GM18861 (cell line): Measurements from ENCODE around the gene CCP110.
A peak's percentile ranks its signal among the peaks of the same experiment; 100 is the strongest.

Experiments used
- ATAC-seq: cut with Tn5 transposase; IDR thresholded peaks from one replicate; pipeline ENCODE4 v1.9.1; 2021; ENCODE audit not compliant: unreplicated experiment

The CCP110 gene

DNA sequence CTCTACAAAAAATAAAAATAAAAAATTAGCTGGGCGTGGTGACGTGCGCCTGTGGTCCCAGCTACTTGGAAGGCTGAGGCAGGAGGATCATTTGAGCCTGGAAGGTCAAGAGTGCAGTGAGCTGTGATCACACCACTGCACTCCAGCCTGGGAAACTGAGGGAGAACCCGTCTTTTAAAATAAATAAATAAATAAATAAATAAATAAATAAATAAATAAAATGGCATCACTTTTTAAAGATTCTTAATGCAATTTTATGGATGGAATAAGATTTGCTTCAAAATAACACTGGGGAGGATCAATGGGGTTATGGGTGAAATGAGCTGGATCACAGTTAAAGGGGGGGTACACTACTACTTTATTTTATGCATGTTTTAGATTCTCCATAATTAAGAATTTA, 16.8 kb upstream of the CCP110 start:
- no peak for ATAC-seq

DNA sequence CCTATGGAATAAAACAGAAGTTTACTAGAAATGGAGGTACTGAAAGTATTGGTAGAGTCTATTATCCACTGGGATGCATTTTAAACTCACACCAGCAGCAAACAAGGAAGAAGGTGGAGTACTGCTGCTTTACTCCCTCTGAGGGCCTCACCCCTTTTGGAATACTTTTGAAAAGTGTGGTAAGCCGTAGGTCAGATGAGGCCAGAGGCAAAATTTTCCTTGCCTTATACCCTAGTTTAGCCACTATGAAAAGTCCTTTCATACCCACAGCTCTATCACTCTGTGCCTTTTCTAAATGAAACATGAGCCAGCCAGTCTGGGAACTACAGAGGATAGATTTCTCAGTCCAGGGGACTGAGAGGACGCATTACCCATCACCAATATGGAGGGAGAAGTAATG, 15.9 kb upstream of the CCP110 start:
- ATAC-seq: no peak

DNA sequence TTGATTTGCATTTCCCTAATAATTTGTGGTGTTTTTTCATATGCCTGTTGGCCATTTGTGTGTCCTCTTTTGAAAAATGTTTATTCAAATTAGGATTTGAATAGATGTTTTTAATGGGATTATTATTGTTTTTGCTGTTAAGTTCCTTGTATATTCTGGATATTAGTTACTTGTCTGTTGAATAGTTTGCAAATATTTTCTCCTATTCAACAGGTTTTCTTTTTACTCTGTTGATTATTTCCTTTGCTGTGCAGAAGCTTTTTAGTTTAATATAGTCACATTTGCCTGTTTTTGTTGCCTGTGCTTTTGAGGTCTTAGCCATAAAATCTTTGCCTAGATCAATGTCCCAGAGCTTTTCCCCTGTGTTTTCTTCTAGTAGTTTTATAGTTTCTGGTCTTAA, 11.4 kb upstream of the CCP110 start:
- ATAC-seq: no peak

DNA sequence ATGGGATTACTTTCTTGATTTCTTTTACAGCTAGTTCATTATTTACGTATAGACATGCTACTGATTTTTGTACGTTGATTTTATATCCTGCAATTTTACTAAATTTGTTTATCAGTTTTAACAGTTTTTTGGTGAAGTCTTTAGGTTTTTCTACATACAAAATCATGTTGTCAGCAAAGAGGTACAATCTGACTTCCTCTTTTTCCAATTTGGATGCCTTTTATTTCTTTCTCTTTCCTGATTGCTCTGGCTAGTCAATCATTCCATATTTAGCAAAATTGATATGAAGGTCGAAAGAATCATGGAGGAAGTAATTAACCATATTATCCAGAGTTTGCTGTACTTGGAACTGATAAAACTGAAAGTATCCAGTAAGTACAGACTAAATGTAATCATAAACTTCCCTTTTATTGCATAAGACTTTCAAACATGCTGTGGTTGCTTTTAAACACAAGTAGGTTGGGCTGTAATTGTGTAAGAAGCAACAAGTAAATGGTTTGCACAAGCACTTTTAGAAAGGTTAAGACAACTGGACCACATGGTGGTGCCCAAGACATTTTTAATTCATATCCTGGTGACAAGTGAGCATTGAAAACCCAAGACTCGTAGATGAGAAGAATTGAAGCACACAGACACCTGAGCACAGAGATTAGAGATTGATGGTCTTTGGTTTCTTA, 10.2 kb upstream of the CCP110 start:
- ATAC-seq: no peak

DNA sequence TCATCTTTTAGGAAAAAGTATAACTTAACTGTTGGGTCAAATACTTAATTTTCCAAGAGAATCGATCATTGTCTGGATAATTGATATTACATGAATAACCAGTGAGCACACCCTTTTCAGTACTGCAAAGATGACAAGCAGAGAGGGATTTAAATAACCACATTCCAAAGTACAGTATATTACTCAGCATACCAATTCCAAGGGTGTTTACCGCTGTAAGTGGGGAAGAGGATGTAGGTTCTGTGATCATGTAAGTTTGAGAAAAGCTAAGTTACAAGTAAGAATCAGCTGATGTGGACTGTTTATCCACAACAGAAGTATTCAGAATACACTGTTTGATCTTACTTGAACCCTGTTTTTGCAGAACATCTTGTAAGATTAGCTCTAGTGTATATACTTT, 8.0 kb upstream of the CCP110 start:
- no peak for ATAC-seq

DNA sequence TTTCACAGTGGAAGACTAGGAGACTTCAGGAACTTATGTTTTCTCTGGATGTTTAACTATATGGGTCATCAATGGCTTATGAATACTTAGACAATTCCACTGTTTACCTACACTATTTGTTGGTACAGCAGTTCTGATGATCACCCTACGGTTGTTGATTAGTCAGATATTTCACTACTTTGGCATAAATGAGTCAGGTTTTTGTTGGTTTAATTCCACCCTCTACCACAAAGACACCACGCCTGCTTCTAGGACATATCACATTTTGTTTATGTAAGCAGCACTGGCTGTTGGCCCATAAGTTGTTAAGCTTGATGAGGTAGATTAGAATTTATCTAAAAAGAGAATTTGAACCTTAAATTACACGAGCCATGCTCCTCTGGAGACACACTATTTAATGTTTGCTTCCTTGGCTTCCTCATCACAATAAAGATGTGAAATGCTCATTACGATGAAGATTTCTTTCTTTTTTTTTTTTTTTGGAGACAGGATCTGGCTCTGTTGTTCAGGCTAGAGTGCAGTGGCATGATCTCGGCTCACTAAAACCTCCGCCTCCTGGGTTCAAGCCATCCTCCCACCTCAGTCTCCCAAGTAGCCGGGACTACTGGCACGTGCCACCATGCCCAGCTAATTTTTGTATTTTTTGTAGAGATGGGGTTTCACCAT, 6.2 kb upstream of the CCP110 start:
- ATAC-seq: no peak

DNA sequence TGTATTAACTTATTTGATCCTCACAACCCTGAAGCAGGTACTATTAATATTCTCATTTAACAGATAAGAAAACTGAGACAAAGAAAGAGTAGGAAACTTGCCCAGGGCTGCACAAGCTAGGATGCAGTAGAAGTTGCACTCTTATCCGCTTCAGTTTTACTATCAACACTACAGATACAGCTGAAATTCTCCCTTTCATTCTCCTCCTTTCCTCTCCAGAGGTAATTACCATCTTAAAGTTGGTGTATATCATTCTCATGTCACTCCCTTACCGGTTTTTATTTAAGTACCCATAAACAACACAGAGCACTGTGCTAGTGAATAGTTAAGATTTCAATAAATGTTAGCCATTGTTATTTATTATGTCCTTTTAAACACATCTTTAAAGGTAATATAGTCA, 5.4 kb upstream of the CCP110 start:
- no peak for ATAC-seq

DNA sequence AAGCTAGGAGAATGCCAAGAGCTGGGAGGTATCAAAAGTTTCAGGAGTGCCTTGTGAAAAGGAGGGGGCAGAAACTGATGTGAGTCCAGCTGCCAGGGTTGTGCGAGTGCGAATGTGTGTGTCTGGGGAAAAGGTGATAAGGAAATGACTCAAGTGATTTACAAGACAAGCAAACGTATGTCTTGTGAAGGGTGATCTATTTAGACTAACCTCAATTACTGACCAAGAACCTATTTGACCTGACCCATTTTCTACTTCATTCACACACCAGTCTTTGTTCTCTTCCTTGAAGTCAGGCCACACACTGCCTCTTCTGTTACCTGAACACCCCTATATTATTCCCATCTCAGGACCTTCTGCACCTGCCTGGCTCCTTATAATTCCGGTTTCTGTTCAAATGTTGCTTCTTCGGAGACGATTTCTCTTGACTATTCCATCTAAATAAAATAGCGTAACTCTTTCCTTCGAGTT, 2.8 kb upstream of the CCP110 start:
- ATAC-seq: no peak

DNA sequence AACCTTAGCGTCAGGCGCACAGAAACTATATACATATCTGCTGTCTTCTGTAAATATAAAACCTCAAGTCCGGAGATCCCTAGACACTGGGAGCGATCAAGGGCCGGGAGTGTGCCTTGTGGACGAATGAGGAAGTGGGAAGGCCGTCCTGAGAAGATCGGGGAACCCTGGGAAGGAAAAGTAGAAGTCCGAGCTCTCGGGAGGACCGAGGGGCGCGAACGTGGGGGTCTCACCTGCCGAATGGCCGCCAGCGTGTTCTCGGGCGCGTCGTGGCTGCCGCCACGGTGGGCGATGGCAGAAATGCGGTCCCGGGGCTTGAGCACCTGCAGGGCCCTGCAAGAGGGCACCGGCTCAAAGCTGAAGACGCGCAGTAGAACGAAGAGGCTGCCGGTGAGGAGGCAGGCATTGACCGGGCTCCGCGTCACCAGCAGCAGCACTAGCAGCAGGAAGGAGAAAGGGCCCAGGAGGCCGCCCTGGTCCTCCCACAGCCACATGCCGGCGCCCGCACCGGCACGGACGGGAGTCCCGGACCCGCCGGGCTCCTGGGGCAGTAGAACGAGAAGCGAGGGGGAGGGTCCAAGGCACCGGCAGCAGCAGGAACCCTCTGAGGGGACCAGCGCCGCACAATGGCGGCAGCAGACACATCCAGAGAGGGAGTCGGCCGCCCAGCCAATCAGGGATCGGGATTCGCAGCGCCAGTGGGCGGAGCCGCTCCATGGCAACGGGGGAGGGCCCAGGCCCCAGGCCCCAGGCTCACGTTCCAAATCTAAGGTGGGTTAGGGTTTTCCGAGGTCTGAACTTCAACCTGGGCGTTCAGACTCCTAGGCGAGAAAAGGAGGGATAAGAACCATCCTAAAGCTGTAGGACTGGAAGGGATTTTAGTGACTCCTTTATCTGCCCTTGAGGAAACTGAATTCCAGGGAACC, 2.0 kb upstream of the CCP110 start, which contains the start of gene GDE1:
GDE1 (minus strand) TSS at position 628 of the 926 bp plus-strand sequence; CDS start at position 494, 134 bp downstream.
- peak; percentile 61 for ATAC-seq

DNA sequence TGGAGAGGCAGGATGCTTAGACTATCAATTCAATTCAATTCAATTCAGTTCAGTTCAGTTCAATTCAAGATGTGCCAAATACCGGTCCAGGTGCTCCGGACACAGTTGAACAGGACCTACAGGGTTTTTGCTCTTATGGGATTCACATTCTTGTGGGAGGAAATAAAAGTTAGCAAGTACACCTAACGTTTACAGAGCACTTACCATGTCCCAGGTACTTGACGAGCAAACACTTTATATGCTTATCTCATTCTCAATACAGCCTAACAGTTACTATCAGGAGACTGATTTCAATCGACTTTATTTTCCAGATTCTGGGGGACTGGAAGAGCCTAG, 1.4 kb upstream of the CCP110 start:
- ATAC-seq: no peak

DNA sequence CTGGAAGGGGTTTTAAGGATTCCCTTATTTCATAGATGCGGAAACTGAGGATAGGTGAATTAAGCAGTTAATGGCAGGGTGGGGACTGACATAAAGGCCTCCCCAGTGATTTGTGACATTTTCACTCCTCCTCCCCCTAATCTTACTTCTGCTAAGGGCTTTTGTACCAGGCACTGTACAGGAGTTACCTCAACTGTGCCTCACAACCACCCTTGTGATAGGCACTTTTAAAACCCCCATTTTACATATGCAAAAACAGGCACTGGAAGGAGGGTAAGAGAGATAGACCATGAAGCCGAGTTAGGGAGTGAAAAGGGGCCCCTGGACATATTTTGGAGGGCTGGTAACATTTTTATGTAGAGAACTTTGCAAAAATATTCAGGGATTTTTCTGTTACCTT, 982 bp upstream of the CCP110 start:
- no peak for ATAC-seq

DNA sequence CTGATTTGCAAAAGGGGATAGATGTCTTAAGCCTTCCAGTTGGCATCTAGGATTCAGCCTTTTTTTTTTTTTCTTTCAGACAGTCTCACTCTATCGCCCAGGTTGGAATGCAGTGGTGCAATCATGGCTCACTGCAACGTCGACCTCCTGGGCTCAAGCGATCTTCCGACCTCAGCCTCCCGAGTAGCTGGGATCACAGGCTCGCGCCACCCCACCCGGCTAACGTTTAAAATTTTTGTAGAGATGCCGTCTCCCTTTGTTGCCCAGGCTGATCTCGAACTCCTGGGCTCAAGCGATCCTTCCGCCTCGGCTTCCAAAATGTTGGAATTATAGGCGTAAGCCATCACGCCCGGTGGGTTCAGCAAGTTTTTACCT, 571 bp upstream of the CCP110 start:
- ATAC-seq: no peak

DNA sequence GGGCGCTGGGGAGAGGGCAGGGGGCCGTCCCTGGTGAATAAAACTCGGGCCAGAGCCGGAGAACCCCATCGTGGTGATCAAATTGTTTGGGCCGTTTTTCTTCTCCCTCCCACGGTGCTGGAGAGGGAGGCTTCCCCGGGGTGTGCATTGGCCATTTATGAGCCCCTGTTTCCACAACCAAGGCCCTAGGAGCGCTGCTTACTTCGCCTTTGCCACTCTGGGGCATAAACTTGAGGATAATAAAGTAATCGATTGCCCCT, 544 bp downstream of the CCP110 start:
- ATAC-seq: no peak

DNA sequence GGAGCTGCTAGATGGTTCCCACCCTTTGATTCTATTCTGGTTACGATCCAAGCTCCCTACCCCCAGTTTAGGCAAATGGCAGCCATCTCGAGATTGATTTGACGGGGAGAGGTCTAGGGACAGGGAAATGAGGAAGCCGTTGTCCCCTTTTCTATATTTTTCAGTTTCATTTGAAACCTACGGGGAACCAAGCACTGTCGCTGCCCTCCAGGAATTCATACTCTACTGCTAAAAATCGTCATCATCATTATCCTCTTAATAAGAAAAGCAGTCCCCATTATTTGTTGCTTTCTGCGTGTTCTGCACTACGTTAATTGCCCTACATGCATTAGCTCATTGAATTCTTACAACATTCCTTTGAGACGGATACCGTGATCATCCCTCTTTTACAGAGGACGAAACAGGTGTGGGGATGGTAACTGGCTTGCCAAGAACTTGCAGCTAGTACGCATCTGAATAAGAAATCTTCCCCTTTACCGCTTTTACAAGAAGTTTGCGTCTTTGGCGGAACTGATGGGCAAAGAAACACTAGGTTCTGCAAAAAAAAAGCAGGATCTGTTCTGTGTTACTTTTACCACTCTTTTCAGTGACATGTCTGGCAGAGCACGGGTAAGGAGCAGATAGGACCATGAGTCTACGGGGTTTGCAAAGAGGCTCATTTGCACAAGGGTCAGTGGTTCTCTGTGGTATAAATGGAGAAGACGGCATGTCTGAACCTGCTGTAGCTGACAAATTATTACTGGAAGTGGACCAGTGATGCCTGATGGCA, 1.1 kb downstream of the CCP110 start:
- no peak for ATAC-seq

DNA sequence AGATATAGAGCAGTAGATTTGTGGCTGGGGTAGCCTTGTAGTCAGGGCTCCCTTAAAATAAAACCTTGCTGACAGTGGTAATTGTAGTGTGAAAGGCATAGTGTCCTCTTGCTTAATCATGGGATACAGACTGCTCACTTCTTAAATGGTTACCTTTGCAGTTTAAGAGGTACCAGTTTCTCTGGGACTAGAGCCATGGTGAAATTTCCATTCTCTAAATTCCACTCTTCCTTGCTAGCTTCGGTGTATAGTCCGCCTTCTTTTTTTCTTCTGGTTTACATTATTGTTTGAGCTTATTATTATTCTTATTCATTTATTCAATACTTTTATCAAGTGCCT, 1.6 kb downstream of the CCP110 start:
- no peak for ATAC-seq

DNA sequence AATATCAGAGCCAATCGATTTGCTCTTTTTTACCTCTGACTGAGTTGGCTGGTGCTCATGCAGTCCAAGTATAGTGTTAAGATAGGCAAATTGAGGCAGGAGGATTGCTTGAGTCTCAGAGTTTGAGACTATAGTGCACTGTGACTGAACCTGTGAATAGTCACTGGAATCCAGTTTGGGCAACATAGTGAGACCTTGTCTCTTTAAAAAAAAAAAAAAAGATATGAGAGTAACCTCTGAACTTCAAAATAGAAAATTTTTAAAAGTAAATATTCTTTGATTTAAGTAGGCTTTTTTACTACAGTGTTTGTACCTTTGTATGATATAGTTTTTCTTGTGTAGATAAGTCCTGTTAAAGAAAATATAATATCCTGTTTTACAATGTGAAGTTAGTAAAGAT, 3.4 kb downstream of the CCP110 start:
- no peak for ATAC-seq

DNA sequence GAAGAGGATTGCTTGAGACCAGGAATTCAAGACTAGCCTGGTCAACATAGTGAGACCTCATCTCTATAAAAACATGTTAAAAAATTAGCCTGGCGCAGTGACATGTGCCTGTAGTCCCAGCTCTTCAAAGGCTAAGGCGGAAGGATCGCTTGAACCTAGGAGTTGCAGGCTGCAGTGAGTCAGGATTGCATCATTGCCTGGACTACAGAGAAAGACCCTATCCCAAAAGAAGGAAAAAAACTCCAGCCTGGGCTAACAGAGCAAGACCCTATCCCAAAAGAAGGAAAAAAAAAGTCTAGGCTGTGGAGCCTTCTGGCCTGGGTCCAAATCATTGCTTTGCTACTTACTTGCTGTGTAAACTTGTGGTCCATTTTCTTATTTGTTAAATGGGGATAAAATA, 4.9 kb downstream of the CCP110 start:
- no peak for ATAC-seq

DNA sequence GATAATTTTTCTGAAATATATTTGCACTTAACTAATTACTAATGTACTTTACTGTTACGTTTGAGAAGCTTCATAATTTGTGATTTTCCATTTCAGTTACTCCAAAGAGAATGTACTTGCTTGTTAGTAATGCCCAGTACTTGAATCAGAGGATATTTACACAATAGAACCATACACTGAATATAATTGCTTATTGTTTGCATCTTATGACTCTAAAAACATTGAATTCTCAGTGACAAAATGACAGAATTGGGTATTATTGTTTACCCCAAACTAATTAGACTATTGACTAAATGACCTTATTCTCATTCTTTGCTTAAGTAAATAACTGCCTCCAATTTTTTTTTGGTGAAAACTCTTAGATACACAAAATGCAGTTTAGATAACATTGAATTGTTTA, 8.9 kb downstream of the CCP110 start:
- no peak for ATAC-seq

DNA sequence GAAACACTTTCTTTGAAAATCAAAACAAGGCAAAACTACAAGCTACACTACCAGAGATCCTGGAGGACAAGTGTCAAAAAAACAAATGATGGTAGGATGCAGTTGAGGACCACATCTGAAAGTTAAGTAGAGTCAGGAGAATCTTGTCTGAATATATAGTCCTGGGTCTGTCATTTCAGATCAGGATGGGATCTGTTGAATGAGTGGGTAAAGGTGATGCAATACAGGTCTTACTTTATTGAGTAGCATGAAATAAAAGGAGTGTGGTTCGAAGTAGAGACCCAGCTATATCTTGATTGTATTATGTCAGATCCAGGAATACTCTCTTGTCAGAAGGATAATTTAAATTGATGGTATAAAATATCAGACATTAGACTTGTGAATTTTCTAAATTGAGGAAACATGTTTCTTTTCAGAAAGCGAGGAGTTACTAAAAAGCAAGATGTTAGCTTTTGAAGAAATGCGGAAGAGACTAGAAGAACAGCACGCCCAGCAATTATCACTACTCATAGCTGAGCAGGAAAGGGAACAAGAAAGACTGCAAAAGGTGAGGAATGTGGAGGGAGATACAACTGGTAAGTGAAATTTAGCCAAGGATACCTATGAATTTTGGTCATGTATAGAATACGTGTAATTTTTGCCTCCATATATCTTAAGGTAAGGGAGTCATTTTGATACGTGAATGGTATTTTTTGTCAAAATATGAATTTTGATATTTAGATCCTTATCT, 16.7 kb downstream of the CCP110 start:
- ATAC-seq: no peak

DNA sequence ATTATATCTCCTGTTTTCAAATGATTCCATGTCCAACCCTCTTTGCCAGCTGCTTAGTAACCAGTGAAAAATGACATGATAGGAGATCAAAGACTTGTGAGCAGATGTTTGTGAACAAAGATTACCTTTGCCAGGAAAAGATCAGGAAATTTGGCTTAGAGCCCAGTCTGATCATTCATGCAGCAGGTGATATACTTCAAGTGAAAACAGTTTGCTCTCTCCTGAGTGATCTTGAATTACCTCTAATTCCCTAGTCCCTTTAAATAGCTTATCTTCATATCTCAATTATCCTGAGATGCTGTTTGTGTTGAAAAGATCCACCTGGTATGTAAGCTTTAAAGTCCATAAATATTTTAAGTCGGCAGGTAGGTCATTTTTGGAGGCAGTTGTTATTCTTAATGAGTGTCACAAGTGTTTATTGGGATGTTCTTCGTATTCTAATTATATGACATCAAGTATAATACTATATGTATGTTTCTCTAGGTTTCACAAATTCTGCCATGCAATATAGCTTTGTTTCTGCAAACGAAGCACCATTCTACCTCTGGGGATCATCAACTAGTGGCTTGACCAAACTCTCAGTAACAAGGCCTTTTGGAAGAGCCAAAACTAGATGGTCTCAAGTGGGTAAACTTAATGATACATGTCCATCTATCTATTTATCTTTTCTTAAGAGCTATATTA, 18.5 kb downstream of the CCP110 start:
- no peak for ATAC-seq
